Endothelial cell of umbilical vein (primary cell): ENCODE results near the gene ARNT2.

ENCODE experiments used
- EZH2 ChIP-seq: IDR thresholded peaks from 2 replicates; pipeline ENCODE4 v1.6.1; 2012; ENCODE audit warnings: borderline replicate concordance, low read depth, mild to moderate bottlenecking, moderate library complexity, low read length, inconsistent platforms; ENCODE audit not compliant: severe bottlenecking
- POLR2A ChIP-seq: IDR thresholded peaks from 2 replicates; pipeline ENCODE4 v1.6.1; 2012; ENCODE audit warnings: low read depth, mild to moderate bottlenecking, control low read depth, low read length
- POLR2AphosphoS5 ChIP-seq: IDR thresholded peaks from 2 replicates; pipeline ENCODE4 v1.6.1; 2012; ENCODE audit warnings: low read depth, mild to moderate bottlenecking, control low read depth, low read length, moderate library complexity; ENCODE audit not compliant: insufficient read depth
- TF ChIP-seq, protein P1 (sequence below), 2 donors: IDR thresholded peaks; 1 replicate in 1 of 2; 2 replicates in 1 of 2; pipeline ENCODE4 v1.5.1; 2011; ENCODE audit warnings: low read length in 2 of 2, mild to moderate bottlenecking in 2 of 2, moderate library complexity in 2 of 2, control low read depth in 1 of 2, inconsistent platforms in 1 of 2, low read depth in 1 of 2; ENCODE audit not compliant: insufficient read depth in 1 of 2; ENCODE audit errors: extremely low read depth in 1 of 2

DNA sequence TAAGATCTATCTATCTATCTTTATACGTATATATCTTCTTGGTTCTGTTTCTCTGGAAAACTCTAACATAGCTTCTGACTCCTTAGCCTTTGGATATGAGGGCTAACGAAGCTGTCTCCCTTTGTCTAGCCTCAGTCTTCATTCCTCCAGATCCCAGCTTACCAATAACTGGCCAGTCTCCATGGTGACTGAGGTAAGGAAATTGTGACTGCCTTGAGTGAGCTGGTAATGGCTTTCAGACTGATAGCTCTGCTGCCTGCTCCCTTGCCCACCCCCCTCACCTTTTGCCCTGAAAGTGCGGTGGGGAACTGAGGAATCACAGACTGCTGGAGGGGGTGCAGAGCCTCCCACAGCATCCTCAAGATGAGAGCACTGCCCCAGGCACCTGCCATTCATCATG, 225.2 kb downstream of the ARNT2 start:
- no peak for TF ChIP-seq EZH2
- TF ChIP-seq, protein P1, sequence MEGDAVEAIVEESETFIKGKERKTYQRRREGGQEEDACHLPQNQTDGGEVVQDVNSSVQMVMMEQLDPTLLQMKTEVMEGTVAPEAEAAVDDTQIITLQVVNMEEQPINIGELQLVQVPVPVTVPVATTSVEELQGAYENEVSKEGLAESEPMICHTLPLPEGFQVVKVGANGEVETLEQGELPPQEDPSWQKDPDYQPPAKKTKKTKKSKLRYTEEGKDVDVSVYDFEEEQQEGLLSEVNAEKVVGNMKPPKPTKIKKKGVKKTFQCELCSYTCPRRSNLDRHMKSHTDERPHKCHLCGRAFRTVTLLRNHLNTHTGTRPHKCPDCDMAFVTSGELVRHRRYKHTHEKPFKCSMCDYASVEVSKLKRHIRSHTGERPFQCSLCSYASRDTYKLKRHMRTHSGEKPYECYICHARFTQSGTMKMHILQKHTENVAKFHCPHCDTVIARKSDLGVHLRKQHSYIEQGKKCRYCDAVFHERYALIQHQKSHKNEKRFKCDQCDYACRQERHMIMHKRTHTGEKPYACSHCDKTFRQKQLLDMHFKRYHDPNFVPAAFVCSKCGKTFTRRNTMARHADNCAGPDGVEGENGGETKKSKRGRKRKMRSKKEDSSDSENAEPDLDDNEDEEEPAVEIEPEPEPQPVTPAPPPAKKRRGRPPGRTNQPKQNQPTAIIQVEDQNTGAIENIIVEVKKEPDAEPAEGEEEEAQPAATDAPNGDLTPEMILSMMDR (IDR thresholded peaks at IDR 0.05; ENCODE audit: extremely low read depth in 1 of 2, insufficient read depth in 1 of 2, low read depth in 1 of 2, low read length in 2 of 2): no peak
- TF ChIP-seq POLR2A: no peak
- no peak for TF ChIP-seq POLR2AphosphoS5
